Measurements from ENCODE around the gene GTF2H1. TPM values are rescaled to one million over a fixed set of nuclear protein-coding genes. Genes with fewer than 3 reads are reported as not detected.

GTF2H1 gene
- total and polyA plus RNA-seq, 9 of the 15 experiments (the other 6 are each of a cell fraction or from before 2014, with no cell fraction given) = 56.9 to 126 (median 92.1) TPM

- TF ChIP-seq ZNF609 (CRISPR knock-in tag; IDR thresholded peaks at IDR 0.05; ENCODE audit: borderline replicate concordance) = peak; percentile 63; the same call in 1 of the 2 replicates
- peak; percentile 88 for TF ChIP-seq ATF3 (IDR thresholded peaks at IDR 0.05)
- peak; percentile 76; the same call in 1 of the 2 replicates for TF ChIP-seq ATF3 (CRISPR knock-in tag; conservative IDR thresholded peaks at IDR 0.05)
- TF ChIP-seq ZBED1 (IDR thresholded peaks at IDR 0.05) = 0 out of 2 replicates have a peak, but pooled peaks have one; percentile 39
- no peak for TF ChIP-seq ZNF354B (CRISPR knock-in tag; IDR thresholded peaks at IDR 0.05)
- TF ChIP-seq ZNF311 (CRISPR knock-in tag; IDR thresholded peaks at IDR 0.05) = no peak
- peak in 1 of 3 experiments; percentile 59 for TF ChIP-seq YY1 (IDR thresholded peaks at IDR 0.05; ENCODE audit: borderline replicate concordance in 1 of 3, control insufficient read depth in 1 of 3, extremely low read depth in 1 of 3, insufficient read depth in 3 of 3, insufficient read length in 1 of 3, insufficient replicate concordance in 2 of 3, low read depth in 1 of 3, low read length in 2 of 3)
- TF ChIP-seq NFATC3 (IDR thresholded peaks at IDR 0.05) = no peak
- TF ChIP-seq POLR2G (IDR thresholded peaks at IDR 0.05; ENCODE audit: low read depth, low read length) = peak; percentile 100
- peak; percentile 72; the same call in 1 of the 2 replicates for TF ChIP-seq CREB3L1 (IDR thresholded peaks at IDR 0.05; ENCODE audit: borderline replicate concordance, low read depth)
- TF ChIP-seq PATZ1 (CRISPR knock-in tag; IDR thresholded peaks at IDR 0.05; ENCODE audit: borderline replicate concordance) = 0 out of 2 replicates have a peak, but pooled peaks have one; percentile 52
- TF ChIP-seq NBN (IDR thresholded peaks at IDR 0.05; ENCODE audit: low read depth) = peak; percentile 60; the same call in 1 of the 2 replicates
- peak; percentile 99 to 100 for TF ChIP-seq MNT (conservative IDR thresholded peaks at IDR 0.05)
- no peak for TF ChIP-seq HOXB6 (CRISPR knock-in tag; IDR thresholded peaks at IDR 0.05; ENCODE audit: borderline replicate concordance)
- peak; percentile 88; the same call in 1 of the 2 replicates for TF ChIP-seq SP1 (CRISPR knock-in tag; IDR thresholded peaks at IDR 0.05)
Observed at GRCh38 chr11:18394275-18394927, 72.0 kb downstream of the GTF2H1 start, which contains the start of gene LDHA (continued).

All from K562 (cell line).